DOHH2 (cell line): ENCODE results near the gene TRPV4.

Experiments
- CTCF ChIP-seq: fragments of 200-600 bp; sonication (generic); IDR thresholded peaks from one replicate; pipeline ENCODE4 v1.5.1; 2014; ENCODE audit warnings: antibody characterized with exemption, mild to moderate bottlenecking, low read depth, low read length; ENCODE audit not compliant: poor library complexity, severe bottlenecking
- EZH2phosphoT487 ChIP-seq: fragments of 200-600 bp; sonication (generic); IDR thresholded peaks from 2 replicates; pipeline ENCODE4 v1.6.1; 2017; ENCODE audit warnings: borderline replicate concordance, mild to moderate bottlenecking, antibody characterized with exemption, low read length, moderate library complexity, mixed read lengths

GRCh38 chr12:109810954-109811623 lies 22.1 kb downstream of the TRPV4 start:
- TF ChIP-seq CTCF (no peak), EZH2phosphoT487 (no peak)
